ENCODE measurements around the gene VTI1A.

DNA sequence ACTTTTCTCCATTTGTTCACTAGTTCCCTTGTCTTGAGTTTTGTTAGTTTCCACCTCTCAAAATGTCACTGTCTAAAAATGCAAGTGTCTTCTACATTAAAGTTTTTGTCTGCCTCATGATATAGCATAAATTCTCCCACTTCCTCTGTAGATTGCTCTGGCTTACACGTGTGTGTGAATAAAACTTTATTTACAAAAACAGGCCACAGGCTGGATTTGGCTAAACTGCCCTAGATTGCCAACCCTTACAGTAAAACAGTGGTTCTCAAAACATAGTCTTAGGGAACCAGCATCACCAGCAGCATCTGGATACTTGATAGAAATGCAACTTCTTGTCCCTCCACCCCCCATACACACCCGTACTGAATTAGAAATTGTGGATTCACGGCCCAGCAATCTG lies 207.8 kb downstream of the VTI1A start:
- TF ChIP-seq, protein P1, sequence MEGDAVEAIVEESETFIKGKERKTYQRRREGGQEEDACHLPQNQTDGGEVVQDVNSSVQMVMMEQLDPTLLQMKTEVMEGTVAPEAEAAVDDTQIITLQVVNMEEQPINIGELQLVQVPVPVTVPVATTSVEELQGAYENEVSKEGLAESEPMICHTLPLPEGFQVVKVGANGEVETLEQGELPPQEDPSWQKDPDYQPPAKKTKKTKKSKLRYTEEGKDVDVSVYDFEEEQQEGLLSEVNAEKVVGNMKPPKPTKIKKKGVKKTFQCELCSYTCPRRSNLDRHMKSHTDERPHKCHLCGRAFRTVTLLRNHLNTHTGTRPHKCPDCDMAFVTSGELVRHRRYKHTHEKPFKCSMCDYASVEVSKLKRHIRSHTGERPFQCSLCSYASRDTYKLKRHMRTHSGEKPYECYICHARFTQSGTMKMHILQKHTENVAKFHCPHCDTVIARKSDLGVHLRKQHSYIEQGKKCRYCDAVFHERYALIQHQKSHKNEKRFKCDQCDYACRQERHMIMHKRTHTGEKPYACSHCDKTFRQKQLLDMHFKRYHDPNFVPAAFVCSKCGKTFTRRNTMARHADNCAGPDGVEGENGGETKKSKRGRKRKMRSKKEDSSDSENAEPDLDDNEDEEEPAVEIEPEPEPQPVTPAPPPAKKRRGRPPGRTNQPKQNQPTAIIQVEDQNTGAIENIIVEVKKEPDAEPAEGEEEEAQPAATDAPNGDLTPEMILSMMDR (IDR thresholded peaks at IDR 0.05; ENCODE audit: low read depth, low read length, missing input control) = no peak
- TF ChIP-seq JUND (IDR thresholded peaks at IDR 0.05) = no peak
- no peak for TF ChIP-seq EGR1 (IDR thresholded peaks at IDR 0.05; ENCODE audit: low read depth in 2 of 2)

Measured in liver (tissue), 3 donors.